HG02588 (cell line): ENCODE results near the gene NAA20.

Experiments
- ATAC-seq: cut with Tn5 transposase; IDR thresholded peaks from one replicate; pipeline ENCODE4 v1.9.1; 2021; ENCODE audit warnings: mild to moderate bottlenecking, moderate library complexity; ENCODE audit not compliant: unreplicated experiment

NAA20 gene

GRCh38 chr20:20073801-20074371 is 56.7 kb downstream of the NAA20 start:
- no peak for ATAC-seq

GRCh38 chr20:20075032-20075431 is 57.9 kb downstream of the NAA20 start:
- no peak for ATAC-seq

- no peak for ATAC-seq
Measured at GRCh38 chr20:20076297-20077065, 59.3 kb downstream of the NAA20 start.

DNA sequence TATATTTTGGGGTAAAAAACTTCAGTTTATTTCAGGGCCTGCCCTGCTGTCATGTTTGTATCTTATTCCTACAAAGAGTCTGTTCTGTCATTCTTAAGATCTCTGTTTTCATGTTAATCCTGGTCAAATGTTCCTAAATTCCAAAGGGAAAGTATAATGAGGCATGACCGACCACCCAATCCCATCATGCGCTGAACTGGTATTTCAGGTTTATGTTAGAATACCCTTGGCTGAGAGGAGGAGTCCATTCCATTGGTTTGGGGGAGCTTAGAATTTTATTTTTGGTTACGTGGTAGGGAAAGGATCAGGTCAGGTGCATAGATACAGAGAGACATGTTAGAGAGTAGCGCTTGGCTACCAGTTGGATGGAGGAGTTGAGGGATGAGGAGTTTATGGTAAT is 60.9 kb downstream of the NAA20 start:
- ATAC-seq = no peak

DNA sequence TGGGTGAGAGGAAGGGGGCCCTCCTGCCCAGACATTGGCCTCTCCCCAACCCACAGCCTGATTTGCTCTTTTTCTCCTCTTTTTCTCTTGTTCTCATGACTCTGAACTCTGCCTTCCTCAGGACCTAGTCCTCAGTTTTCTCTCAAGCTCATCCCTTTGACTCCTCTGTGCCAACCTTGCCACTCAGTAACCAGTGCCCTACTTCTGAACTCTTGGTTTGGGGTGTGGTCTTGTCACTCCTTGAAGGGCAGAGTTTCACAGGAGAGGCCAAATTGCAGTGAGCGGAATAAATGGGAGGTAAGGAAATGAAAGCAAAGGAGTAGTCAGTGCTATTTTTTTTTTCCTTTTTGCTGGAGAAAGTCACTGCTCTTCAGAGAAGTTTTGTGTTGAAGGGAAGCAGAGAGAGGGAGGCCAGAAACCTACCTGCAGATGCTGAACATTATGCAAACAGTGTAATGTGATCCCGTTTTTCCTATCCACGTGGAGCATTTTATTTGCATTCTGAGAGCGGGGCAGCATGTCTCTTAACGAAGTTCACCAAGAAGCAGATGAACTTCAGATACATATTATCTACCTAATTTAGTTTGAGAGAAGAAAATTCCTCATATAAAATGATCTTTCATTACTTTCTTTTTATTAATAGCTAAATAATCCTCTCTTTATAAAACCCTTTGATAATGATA is 62.1 kb downstream of the NAA20 start:
- ATAC-seq = no peak
